ENCODE measurements around the gene ICOS.
"Not testable (repeated sequence)": the region's sequence is repeated elsewhere in the genome, so short reads cannot be mapped to it uniquely, and the experiment has no call there.

The ICOS gene

DNA sequence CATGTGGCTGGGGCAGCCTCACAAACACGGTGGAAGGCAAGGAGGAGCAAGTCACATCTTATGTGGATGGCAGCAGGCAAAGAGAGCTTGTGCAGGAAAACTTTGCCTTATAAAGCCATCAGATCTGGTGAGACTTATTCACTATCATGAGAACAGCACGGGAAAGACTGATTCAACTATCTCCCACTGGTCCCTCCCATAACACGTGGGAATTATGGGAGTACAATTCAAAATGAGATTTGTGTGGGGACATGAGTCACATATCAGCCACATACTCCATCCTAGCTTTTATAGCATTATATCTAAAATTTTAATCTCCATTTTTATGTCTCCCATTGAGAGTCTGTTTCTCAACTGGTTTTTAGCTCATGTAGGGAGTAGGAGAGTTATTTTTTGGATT, 45.7 kb downstream of the ICOS start:
- no peak for ATAC-seq
- no peak overlapping the region for H3K27ac Mint-ChIP-seq
- no peaks in the 10 kb centered on the region for H3K27me3 Mint-ChIP-seq
- no peak overlapping the region for H3K4me3 Mint-ChIP-seq
- H3K9me3 Mint-ChIP-seq = peaks cover 3% of the 10 kb centered on the region
- H3K4me1 Mint-ChIP-seq = no peaks in the 10 kb centered on the region
- no peaks in the 10 kb centered on the region for H3K36me3 Mint-ChIP-seq

DNA sequence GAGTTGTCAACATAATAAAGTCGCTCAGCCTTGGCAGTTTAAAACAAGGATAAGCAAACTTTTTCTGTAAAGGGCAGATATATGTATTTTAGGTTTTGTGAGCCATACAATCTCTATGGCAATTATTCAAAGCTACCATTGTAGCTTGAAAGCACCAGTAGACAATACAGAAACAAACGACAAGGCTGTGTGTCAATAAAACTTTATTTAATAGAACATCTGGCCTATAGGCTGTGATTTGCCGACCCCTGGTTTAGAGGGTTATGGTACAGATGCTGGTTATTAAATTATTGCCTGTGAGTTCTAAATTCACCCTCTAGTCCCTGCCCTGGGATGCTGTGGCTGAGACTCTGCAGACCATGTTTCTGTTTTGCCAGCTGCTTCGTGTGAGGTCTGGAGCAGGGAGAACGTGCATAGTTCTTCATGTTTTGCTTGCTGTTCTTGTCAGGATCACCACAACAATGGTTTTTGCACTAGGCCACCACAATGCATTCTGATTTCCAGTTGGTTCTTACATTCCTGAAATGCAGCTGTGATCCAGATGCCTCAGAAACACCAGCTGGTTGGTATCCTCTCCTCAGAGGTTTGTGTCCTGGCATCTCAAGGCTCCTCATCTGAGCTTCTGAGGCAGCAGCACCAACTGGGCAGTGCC, 46.6 kb downstream of the ICOS start:
- Mint-ChIP-seq H3K4me1 (no peaks in the 10 kb centered on the region), H3K27me3 (no peaks in the 10 kb centered on the region), H3K9me3 (peaks cover 3% of the 10 kb centered on the region), H3K4me3 (no peak overlapping the region), H3K27ac (no peak overlapping the region), H3K36me3 (no peaks in the 10 kb centered on the region)
- no peak for ATAC-seq

DNA sequence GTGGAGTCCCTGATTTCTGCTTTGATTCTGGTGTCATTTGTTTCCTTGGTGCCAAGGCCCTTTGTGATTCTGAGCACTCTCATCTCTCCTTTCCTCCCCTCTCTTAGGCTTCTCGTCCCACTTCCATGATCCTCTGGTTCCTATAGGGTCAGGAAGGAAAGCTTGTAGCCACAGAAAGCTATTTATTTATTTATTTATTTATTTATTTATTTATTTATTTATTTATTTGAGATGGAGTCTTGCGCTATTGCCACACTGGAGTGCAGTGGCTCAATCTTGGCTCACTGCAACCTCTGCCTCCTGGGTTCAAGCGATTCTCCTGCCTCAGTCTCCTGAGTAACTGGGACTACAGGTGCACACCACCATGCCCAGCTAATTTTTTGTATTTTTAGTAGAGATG, 49.4 kb downstream of the ICOS start:
- H3K36me3 Mint-ChIP-seq, H3K4me3 Mint-ChIP-seq, H3K27ac Mint-ChIP-seq, H3K27me3 Mint-ChIP-seq, H3K9me3 Mint-ChIP-seq, ATAC-seq, H3K4me1 Mint-ChIP-seq: not testable (repeated sequence)

DNA sequence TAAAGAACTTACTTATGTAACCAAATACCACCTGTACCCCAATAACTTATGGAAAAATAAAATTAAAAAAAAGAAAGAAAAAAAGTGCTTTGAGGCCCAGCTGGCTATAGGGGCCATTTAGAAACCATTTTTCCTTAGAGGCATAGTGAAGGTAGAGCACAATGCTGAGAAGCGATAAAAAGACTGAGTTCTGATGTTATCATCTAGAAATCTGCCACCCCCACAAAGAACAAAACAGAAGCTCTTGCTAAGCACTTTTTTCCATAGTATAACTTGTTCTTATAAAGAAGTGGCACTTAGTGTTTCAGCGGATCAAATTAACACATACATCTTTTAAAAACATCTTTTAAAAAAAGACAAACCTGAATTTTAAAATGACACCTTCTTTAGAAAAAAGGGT, 51.4 kb downstream of the ICOS start:
- H3K4me3 Mint-ChIP-seq = no peak overlapping the region
- no peaks in the 10 kb centered on the region for H3K4me1 Mint-ChIP-seq
- no peak overlapping the region for H3K27ac Mint-ChIP-seq
- no peaks in the 10 kb centered on the region for H3K9me3 Mint-ChIP-seq
- H3K36me3 Mint-ChIP-seq = no peaks in the 10 kb centered on the region
- no peaks in the 10 kb centered on the region for H3K27me3 Mint-ChIP-seq
- no peak for ATAC-seq

DNA sequence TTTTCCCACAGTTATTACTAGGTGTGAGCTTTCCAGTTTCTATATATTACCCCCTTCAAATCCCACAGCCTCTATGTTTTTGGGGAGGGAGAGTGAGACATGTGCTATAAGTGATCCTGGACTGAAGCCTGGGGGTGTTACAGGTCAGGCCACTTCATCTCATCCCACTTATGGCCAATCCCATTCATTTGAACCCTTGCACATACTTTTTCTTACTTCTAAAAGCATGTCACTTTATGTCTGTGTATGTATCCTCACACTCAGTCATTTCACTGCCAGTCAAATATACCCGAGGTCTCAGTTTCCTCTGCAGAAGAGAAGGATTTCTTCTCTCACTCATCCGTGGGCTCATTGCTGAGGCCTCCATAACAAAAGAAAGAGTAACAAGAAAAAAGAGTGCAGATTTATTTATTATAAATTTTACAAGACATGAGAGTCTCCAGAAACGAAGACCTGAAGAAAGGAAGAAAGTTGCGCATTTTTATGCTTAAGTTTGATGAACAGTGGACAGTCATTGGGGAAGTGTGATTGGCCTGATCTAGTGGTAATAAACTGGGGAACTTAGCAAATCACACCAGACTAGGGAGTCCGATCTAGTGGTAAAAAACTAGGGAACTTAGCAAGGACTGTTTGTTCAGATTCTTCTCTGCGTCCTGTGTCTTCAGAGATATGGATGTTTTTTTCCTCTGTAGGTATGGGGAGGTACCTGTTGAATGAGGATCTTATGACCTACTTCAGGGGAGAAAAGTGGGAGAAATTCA, 52.1 kb downstream of the ICOS start:
- Mint-ChIP-seq H3K9me3 (no peaks in the 10 kb centered on the region), H3K27ac (no peak overlapping the region), H3K4me3 (no peak overlapping the region), H3K4me1 (no peaks in the 10 kb centered on the region), H3K36me3 (no peaks in the 10 kb centered on the region), H3K27me3 (no peaks in the 10 kb centered on the region)
- ATAC-seq = no peak

DNA sequence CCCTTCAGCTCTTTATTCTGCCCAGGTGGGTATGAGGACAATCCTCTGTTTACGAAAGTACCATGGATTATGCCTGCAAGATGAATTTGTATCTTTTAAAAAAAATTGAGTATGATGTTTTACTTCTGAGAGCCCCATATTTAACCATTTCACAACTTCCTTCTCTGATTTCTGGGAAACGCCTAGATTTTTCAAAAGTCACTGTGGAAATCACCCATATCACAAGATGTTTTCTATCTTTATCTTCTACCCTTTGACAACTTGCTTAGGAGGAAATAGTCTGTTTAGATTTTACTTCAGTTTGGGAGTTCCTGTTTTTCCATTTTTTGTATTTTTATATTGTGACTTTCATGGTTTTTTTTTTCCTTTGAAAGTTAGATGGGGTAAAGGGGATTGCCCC, 53.0 kb downstream of the ICOS start:
- H3K27ac Mint-ChIP-seq = no peak overlapping the region
- H3K4me3 Mint-ChIP-seq = no peak overlapping the region
- ATAC-seq = no peak
- H3K4me1 Mint-ChIP-seq = no peaks in the 10 kb centered on the region
- H3K36me3 Mint-ChIP-seq = no peaks in the 10 kb centered on the region
- no peaks in the 10 kb centered on the region for H3K27me3 Mint-ChIP-seq
- H3K9me3 Mint-ChIP-seq = no peaks in the 10 kb centered on the region

DNA sequence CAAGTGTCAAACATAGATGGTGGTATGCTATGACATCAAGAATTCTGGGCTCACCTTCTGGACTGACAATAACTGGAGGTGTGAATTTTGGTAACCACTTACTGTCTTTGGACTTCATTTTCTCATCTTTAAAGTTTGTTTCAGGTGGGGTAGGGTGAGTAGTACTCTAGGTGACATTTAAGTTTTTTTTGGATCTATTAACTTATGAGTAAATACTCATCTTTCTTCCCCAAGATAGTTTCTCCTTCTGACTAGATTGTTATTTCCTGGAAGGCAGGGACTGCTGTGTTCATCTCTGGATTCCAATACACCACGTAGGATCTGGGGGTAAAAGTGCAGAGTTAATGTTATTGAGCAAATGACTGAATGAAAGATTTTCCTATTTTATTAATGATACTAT, 55.9 kb downstream of the ICOS start:
- Mint-ChIP-seq H3K27ac (no peak overlapping the region), H3K27me3 (no peaks in the 10 kb centered on the region), H3K36me3 (no peaks in the 10 kb centered on the region), H3K4me3 (no peak overlapping the region), H3K9me3 (no peaks in the 10 kb centered on the region), H3K4me1 (no peaks in the 10 kb centered on the region)
- ATAC-seq = no peak

DNA sequence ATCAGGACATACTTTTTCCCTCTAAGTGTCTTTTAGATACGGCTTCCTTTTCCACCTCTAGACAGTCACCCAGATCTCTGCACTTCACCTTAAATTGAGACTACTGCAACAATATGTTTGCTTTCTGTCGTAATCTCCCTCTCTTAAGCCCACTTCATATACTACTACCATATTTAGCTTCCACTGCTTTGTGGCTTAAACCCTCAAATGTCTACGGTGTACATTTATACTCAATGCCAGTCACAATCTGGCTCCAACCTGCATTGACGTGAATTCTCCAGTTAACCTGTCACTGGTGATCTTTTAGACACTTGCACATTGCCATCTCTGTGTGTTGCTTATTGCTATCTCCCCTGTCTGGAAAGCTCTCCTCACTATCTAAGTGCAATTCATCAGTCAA, 56.4 kb downstream of the ICOS start:
- H3K27ac Mint-ChIP-seq = no peak overlapping the region
- no peaks in the 10 kb centered on the region for H3K4me1 Mint-ChIP-seq
- no peaks in the 10 kb centered on the region for H3K9me3 Mint-ChIP-seq
- H3K4me3 Mint-ChIP-seq = no peak overlapping the region
- H3K36me3 Mint-ChIP-seq = no peaks in the 10 kb centered on the region
- no peaks in the 10 kb centered on the region for H3K27me3 Mint-ChIP-seq
- no peak for ATAC-seq

DNA sequence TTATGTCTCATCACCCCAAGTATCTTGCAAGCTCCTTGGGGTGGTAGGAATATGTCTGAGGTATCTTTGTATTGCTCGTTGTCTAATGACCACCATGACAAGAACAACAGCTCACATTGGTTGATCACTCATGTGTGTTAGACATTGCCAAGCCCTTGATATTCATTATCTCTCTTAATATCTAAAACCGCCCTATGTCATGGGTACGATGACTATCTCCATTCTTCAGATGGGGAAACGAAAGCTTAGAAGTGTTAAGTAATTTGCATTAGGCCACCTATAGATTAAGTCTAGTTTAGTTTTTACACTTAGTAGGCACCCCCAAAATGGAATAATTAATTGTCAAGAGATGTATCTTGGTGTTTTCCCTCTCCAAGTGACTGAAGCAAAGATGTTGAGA, 57.0 kb downstream of the ICOS start:
- Mint-ChIP-seq H3K36me3 (no peaks in the 10 kb centered on the region), H3K27ac (no peak overlapping the region), H3K27me3 (no peaks in the 10 kb centered on the region), H3K4me3 (no peak overlapping the region), H3K4me1 (no peaks in the 10 kb centered on the region), H3K9me3 (no peaks in the 10 kb centered on the region)
- ATAC-seq = no peak

DNA sequence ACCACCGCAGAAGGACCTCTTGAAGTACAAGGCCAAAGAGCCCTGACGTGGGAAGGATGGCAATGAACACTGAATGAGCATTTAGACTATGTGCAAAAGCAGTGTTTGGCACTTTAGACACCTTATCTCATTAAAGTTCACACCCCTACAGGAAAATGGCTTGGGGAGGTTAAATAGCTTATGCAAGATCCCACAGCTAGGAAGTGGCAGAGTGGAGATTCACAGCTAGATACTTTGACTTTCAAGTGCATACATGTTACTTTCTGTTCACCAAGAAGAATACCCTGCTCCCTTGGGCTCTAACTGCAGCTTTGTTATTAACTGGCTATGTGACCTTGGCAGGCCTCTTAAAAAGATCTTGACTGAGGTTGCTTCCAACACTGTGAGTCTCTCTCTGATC, 58.2 kb downstream of the ICOS start:
- H3K9me3 Mint-ChIP-seq = no peaks in the 10 kb centered on the region
- H3K4me3 Mint-ChIP-seq = no peak overlapping the region
- no peaks in the 10 kb centered on the region for H3K4me1 Mint-ChIP-seq
- H3K27me3 Mint-ChIP-seq = peaks cover 11% of the 10 kb centered on the region
- no peak for ATAC-seq
- no peaks in the 10 kb centered on the region for H3K36me3 Mint-ChIP-seq
- no peak overlapping the region for H3K27ac Mint-ChIP-seq

DNA sequence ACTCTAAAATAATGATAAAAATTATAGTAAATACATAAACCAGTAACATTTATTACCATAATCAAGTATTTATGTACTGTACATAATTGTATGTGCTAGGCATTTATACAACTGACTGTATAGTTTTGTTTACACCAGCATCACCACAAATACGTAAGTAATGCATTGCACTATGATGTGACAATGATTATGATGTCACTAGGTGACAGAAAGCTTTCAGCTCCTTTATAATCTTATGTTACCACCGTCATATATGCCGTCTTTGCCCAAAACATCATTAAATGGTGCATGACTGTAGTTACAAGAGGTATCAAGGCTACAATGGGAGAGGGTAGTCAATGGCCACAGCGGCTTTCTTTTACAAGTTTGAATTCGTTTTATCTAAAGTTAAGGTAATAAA, 60.1 kb downstream of the ICOS start:
- ATAC-seq = no peak
- no peak overlapping the region for H3K4me3 Mint-ChIP-seq
- H3K9me3 Mint-ChIP-seq = no peaks in the 10 kb centered on the region
- H3K36me3 Mint-ChIP-seq = no peaks in the 10 kb centered on the region
- no peaks in the 10 kb centered on the region for H3K4me1 Mint-ChIP-seq
- H3K27me3 Mint-ChIP-seq = peaks cover 12% of the 10 kb centered on the region
- no peak overlapping the region for H3K27ac Mint-ChIP-seq

DNA sequence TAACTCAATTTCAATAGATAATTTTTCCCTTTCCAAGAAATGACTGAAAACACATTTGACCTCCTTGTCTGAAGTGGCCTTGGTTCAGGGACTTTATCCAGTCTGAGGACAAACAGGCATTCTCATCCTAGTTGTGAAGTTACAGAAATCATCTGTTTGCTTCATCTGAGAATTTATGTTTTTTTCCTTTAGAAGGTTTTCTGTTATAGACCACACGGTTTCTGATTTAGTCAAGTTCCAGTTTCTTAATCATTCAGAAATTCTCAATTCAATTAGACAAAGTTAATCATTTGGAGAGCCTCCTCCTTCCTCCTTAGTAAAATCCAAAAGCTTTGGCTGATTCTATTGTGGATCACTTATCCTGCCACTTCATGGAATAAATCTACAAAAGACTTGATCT, 60.9 kb downstream of the ICOS start:
- Mint-ChIP-seq H3K4me3 (no peak overlapping the region), H3K9me3 (no peaks in the 10 kb centered on the region), H3K27ac (no peak overlapping the region), H3K4me1 (no peaks in the 10 kb centered on the region), H3K27me3 (peaks cover 12% of the 10 kb centered on the region), H3K36me3 (no peaks in the 10 kb centered on the region)
- no peak for ATAC-seq

DNA sequence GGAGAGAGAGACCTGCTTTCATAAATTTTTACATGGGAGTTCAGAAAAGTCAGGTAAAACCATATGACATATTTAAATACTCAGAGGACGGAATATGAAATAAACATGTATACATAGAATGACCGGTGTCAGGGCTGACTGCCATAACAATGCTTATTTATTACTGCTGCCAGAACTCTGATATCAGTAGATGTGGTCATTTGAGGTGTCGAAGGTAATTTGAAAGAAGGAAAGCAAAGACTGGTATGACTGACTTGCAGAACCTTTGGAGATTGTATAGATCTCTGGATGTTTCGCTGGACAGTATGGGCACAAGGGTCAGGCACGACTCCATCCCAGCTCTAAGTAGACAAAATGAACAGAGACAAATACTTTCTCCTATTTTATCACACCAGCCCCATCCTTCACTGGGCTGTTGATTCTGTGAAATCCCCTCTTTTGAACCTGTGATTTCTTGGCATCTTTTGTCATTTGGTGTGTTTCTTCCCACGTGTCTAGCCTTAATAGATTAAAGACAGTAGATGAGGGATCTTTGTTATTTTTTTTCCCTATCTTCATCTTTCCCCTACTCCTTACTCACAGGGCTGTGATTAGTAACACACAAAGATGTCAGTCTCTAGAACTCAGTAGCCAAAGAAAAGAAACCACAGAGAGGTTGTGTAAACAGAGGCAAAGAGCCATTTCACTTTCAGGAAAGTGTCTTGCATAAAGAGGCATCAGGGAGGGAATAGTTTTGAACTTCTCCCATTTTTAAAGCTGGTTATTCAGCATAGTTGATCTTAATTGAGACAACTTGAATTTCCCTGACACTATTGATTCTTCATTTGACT, 61.6 kb downstream of the ICOS start:
- ATAC-seq = no peak
- Mint-ChIP-seq H3K36me3 (no peaks in the 10 kb centered on the region), H3K27ac (no peak overlapping the region), H3K9me3 (no peaks in the 10 kb centered on the region), H3K4me1 (no peaks in the 10 kb centered on the region), H3K27me3 (peaks cover 12% of the 10 kb centered on the region), H3K4me3 (no peak overlapping the region)

DNA sequence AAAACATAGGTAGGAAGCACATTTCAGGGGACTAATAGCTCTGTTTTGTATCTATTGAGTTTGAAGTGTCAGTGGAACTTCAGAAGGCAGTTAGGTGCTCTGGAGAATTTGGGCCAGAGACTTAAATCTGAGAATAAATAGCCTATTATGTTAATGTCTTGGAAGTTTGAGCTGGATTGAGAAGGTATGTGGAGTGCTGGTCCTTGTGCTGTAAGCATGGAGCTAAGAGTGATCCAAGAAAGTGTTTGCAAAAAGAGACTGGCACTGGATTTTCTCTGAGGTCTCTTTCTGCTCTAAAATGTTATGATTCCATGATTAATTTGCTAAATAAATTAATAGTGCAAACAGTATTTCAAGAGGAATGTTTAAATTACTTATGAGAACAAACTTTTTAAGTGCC, 63.3 kb downstream of the ICOS start:
- Mint-ChIP-seq H3K4me1 (no peaks in the 10 kb centered on the region), H3K9me3 (no peaks in the 10 kb centered on the region), H3K36me3 (no peaks in the 10 kb centered on the region), H3K27ac (no peak overlapping the region), H3K27me3 (peaks cover 12% of the 10 kb centered on the region), H3K4me3 (no peak overlapping the region)
- no peak for ATAC-seq

DNA sequence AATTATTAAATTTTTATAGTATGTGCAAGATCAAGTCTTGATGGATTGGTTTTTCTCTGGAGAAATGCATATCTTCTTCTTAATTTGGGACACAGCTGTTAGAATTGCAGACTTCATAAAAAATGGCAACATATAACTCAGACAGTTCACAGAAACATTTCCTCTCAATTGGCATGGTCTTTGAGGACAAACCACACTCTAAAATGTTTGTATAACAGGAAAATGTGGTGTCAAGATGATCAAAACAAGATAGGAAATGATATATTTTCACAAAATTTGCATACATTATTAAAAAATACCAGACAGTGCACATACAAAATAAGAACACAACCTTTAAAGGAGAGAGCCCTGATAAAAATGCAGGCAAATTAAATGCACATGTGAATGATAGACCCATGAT, 63.9 kb downstream of the ICOS start:
- Mint-ChIP-seq H3K27me3 (peaks cover 12% of the 10 kb centered on the region), H3K4me1 (no peaks in the 10 kb centered on the region), H3K9me3 (no peaks in the 10 kb centered on the region), H3K36me3 (no peaks in the 10 kb centered on the region), H3K4me3 (no peak overlapping the region), H3K27ac (no peak overlapping the region)
- no peak for ATAC-seq
